GM06990 (cell line): Measurements from ENCODE around the gene POLA1.

Source experiments
- DNase-seq: peaks from one replicate; pipeline ENCODE4 v3.0.0-alpha.2; 2011; ENCODE audit not compliant: insufficient read length; ENCODE audit errors: extremely low read depth
- H3K27me3 ChIP-seq: replicated peaks from 2 replicates; pipeline ENCODE4 v1.6.0; 2011; ENCODE audit warnings: low read length; ENCODE audit not compliant: control insufficient read depth, insufficient read depth
- H3K36me3 ChIP-seq: 2 replicates; pipeline ENCODE4 v1.5.1; 2011; ENCODE audit warnings: low read length; ENCODE audit not compliant: control insufficient read depth, insufficient read depth
- H3K4me3 ChIP-seq: replicated peaks from 2 replicates; pipeline ENCODE4 v1.5.1; 2011; ENCODE audit warnings: low read depth, mild to moderate bottlenecking, control low read depth, low read length
- TF ChIP-seq, protein P1 (sequence below): IDR thresholded peaks from 2 replicates; pipeline ENCODE4 v1.5.1; 2011; ENCODE audit warnings: low read length, control low read depth, mild to moderate bottlenecking, inconsistent platforms; ENCODE audit not compliant: insufficient read depth, poor library complexity, severe bottlenecking

The POLA1 gene

DNA sequence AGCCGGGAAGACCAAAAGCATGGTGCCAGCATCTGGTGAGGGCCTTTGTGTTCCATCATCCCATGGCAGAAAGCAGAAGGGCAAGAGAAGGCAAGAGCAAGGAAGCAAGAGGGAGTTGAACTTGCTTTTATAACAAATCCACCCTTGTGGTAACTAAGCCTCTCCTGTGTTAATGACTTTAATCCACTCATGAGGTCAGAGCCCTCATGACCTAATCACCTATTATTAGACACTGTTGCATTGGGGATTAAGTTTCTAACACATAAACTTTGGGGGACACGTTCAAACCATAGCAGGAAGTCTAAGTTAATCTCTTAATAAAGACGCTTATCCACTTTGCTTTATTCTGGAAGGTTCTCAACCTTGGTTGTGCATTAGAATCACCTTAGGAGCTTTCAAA, 34.1 kb upstream of the POLA1 start:
- H3K4me3 ChIP-seq, result no peak overlapping the region
- TF ChIP-seq, protein P1, sequence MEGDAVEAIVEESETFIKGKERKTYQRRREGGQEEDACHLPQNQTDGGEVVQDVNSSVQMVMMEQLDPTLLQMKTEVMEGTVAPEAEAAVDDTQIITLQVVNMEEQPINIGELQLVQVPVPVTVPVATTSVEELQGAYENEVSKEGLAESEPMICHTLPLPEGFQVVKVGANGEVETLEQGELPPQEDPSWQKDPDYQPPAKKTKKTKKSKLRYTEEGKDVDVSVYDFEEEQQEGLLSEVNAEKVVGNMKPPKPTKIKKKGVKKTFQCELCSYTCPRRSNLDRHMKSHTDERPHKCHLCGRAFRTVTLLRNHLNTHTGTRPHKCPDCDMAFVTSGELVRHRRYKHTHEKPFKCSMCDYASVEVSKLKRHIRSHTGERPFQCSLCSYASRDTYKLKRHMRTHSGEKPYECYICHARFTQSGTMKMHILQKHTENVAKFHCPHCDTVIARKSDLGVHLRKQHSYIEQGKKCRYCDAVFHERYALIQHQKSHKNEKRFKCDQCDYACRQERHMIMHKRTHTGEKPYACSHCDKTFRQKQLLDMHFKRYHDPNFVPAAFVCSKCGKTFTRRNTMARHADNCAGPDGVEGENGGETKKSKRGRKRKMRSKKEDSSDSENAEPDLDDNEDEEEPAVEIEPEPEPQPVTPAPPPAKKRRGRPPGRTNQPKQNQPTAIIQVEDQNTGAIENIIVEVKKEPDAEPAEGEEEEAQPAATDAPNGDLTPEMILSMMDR, result no peak
- no peaks in the 10 kb centered on the region for H3K36me3 ChIP-seq
- no peaks in the 10 kb centered on the region; the same call in 1 of the 2 replicates for H3K27me3 ChIP-seq
- DNase-seq, result no peak

DNA sequence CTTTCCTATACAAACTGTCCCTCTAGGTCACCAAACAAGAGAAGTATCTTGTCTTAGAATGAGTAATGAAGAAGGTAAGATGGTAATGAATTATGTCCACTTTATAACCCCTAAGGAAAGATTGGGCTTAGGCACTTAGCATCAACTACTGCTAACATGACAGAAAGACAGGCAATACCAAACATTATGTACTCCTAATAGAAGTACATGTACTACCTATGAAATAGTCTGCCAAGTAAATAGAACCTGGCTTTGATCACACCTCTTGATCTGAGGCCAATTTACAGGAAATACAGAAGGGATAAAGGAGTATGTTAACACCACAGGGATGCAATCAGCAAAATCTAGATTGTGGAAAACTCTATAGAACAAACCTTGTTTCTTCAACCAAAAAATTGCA, 32.4 kb upstream of the POLA1 start:
- H3K36me3 ChIP-seq, result no peaks in the 10 kb centered on the region
- no peak for DNase-seq
- no peak overlapping the region for H3K4me3 ChIP-seq
- TF ChIP-seq, protein P1, result no peak
- no peaks in the 10 kb centered on the region; the same call in 1 of the 2 replicates for H3K27me3 ChIP-seq

DNA sequence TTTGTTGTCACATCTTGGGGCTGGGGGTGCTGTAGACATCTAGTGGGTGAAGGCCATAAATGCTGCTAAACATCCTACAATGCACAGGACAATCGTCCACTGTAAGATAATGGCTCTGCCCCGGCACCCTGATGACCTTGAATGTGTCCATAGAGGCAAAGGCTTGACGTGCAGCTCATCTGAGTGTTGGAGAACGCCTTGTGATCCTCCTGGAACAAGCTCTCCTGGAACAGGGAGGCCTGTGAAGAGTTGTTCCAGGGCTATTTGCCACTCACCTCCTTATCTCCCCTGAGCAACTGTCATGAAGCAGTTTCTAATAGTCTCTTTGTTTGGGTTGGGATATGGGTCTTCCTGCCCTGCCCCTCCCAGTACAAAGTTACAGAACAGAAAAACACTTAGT, 31.4 kb upstream of the POLA1 start:
- H3K27me3 ChIP-seq, result no peaks in the 10 kb centered on the region; the same call in 1 of the 2 replicates
- H3K4me3 ChIP-seq, result no peak overlapping the region
- TF ChIP-seq, protein P1, result no peak
- no peak for DNase-seq
- H3K36me3 ChIP-seq, result no peaks in the 10 kb centered on the region

DNA sequence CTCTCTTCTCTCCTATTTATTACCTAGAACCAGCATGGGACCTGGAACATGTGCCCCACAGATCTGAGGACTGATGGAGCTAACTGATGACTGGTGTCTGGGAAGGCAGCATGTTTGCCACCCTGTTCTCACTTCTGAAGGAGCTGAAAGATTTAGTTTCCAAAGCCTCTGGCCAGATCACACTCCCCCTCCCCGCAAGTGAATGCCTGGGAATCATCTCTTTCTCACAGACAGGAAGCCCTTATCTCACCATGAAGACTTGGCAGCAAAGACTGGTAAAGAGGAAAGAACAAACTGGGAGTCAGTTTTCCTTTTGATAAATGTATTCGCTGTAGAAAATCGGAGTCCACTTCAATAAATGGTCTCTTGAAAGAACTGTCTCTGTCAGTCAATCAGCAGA, 25.6 kb upstream of the POLA1 start:
- no peak for DNase-seq
- Histone ChIP-seq H3K4me3 (no peak overlapping the region), H3K36me3 (no peaks in the 10 kb centered on the region), H3K27me3 (no peaks in the 10 kb centered on the region; the same call in none of the 2 replicates)
- TF ChIP-seq, protein P1, result no peak

DNA sequence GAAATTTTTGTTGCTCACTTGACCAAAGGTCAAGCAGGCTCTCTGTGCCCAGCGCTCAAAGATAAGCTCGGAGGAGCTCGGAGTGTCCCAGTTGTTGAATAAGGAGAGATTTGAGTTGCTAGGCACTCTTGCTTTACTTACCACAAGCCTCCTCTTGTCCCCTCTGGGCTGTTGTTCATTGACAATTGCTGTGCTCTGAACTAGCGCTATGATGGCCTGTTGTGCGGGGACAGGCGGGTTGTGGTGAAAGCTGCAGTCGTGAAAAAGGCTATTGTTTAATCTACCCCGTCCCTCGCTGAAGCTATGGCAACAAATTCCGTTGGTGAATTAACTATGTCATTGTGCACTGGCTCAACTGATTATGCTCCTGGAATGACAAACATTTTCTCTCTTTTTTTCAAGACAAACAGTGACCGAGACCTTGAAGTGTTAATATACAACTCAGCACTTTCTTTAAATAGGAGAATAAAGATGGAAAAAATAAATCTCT, 21.0 kb upstream of the POLA1 start:
- H3K36me3 ChIP-seq, result no peaks in the 10 kb centered on the region
- DNase-seq, result no peak
- no peak overlapping the region for H3K4me3 ChIP-seq
- no peaks in the 10 kb centered on the region; the same call in none of the 2 replicates for H3K27me3 ChIP-seq
- TF ChIP-seq, protein P1, result no peak

DNA sequence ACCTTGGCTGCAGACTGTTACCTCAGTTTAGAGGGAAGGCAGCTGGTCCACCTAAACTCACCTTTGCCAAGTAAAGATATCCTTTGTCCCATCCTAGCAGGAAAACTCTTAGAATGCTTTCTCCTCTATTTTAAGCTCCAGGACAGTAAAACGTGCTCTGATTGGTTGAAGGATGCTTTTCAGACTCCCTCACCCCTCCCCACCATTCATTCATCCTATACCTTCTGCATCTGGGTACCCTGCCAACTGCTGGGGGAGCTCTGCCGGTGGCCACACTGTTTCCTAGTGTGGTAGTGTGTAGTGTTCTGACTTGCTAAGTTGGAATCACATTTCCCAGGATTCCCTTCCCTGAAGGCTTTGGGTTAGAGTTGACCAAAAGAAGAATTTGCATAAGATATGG, 20.3 kb upstream of the POLA1 start:
- no peak for DNase-seq
- TF ChIP-seq, protein P1, result no peak
- Histone ChIP-seq H3K36me3 (no peaks in the 10 kb centered on the region), H3K27me3 (no peaks in the 10 kb centered on the region; the same call in 1 of the 2 replicates), H3K4me3 (no peak overlapping the region)
